ENCODE measurements around the gene GSN.

The GSN gene

DNA sequence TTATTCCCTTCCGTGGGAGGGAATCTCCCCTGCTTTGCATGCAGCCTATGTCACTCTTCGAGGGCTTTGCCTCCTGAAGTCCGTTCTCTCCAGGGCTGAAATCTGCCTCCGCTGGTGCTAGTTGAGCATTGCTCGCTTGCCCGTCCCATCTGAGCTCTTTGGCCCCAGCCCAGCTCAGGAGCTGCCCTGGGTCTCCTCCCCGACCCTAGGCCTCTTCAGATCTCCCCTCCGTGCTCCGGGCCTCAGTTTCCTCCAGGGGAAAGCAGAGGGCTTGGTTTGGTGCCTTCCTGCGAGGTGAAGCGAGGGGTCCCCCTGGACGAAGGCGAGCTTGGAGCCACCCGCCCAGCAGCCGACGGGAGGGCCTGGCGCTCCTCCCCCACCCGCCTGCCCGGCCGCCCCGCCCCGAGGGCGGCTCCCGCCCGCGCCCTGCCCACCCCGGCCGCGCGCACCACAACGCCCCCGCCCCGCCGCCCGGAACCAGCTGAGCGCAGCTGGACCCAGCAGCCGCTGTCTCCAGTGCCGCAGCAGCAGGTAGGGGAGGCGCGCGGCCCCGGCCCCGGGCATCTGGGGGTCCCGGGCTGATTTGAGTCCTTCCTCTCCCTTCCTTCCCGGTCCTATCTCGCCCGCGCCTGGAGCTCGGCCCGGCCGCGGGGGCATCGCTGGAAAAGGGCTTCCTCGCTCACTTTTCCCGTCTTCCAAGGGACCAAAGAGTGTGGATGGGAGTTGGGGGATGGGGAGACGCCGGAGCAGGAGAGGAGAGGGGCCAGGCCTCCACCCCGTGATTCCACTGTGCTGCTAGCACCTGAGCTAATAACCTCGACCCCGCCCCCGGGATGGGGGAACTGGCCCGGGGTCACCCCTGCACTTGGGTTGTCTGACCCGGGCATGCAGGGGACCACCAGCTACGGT lies at the start of gene GSN:
GSN (plus strand) TSS at position 474 of the 909 bp plus-strand sequence. CDS start 33,810 bp downstream, outside the sequence.
- DNase-seq (ENCODE audit: low read depth): peak; percentile 9

DNA sequence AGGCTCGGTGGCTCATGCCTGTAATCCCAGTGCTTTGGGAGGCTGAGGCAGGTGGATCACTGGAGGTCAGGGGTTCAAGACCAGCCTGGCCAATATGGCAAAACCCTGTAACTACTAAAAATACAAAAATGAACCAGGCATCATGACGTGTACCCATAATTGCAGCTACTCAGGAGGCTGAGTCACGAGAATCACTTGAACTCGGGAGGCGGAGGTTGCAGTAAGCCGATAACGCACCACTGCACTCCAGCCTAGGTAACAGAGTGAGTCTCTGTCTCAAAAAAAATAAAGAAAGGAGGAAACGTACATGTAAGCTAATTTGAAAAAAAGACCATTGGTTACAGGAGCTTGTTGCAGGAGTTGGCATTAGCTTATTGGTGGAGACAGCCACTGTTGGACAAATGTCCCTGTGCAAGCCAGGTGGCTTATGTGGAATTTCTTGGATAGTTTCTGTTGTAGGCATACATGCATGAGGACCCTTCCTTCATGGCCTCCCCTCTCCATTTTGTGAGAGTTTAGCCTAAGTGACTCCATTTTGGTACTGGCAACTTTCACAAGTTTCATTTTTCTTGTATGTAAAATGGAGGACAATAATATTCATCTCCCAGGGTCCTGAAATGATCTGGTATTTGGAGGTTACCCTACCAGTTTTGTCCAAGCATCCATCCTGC lies 49.5 kb upstream of the GSN start:
- no peak for DNase-seq (ENCODE audit: low read depth)

DNA sequence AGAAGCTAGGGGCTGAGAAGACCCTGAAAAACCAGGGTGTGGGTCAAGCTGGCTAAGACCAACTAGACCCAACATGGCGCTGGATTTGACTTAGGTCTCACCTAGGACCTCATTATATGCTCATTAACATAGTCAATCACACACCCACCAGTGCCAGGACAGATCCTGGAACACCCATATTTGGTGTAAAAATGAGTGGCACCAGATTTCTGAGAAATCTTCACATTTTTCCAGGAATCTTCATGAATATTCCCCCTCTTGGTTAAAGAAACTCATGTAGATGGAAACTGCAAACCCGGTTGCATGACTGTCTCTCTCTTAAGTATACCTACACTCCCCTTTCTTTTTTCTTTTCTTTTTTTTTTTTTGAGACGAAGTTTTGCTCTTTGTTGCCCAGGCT lies 48.4 kb upstream of the GSN start:
- DNase-seq (ENCODE audit: low read depth): no peak

DNA sequence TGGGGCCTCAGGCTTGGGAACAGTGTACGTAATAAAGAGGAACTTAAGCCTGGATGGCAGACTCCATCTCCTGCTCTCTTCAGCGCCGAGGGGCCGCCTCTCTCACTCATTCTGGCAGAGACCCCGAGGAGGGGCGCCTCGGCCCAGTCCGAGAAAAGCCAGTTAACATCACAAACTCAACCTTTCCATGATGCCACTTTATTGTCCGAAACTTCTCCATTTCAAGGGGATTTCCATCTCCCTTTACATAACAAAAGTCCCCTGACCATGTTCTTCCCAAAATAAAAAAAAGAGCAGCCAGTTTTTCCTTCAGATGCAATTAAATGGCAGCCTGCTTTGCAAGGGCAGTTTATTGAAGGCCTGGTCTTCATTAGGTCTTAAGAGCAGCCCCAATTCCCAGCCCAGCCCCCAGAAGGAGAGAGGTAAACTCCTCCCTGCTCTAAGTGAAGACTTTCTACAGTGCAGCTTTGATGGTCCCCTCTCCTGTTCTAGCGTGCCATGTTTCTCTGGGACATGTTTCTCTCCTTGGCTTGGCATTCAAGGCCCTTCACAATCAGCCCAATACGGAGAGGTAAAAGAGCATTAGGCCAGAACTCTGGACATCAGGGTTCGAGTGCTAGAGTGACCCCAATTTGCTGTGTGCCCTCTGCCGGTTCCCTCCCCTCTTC lies 46.8 kb upstream of the GSN start:
- no peak for DNase-seq (ENCODE audit: low read depth)

DNA sequence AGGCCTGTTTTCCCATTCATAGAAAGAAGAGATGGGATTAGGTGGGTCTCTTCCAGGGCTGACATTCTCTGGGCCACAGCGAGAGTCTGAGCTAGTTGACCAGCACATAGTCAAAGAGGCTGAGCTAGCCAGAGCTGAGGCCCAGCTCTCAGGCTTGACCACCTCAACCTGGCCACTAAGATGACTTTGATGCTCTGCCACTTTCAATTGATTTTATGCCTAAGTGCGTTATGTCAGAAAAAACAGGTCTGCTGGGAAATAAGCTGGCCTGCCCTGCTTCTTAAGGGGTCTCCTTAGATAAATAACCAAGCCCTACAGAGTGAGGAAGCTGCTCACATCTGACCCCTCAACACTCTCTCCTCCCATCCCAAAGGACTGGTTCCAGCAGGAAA lies 46.3 kb upstream of the GSN start:
- DNase-seq (ENCODE audit: low read depth): no peak

DNA sequence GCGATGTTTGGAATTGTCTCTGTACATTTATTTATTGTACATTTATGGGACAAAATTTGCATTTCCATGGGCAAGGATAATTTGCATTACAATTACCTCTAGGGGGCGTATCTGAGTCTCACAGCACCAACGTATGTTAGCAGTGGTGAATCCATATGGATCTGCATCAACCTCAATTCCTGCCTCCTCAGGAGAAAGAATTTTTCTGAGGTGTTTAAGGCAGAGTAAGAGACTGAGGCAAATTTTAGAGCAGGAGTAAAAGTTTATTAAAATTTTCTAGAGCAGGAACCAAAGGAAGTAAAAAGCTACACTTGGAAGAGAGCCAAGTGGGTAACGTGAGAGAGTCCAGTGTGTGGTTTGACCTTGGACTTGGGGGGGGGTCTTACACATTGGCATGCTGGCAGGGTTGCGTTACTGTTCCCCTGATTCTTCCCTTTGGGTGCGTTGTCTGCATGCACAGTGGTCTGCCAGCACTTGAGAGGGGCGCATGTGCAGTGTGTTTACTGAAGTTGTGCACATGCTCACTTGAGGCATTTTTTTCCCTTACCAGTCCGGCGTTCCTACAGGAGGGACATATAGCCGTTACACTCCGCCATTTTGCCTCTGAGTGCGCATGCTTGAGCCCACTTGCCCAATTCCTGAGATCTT lies 45.3 kb upstream of the GSN start:
- DNase-seq (ENCODE audit: low read depth): no peak

DNA sequence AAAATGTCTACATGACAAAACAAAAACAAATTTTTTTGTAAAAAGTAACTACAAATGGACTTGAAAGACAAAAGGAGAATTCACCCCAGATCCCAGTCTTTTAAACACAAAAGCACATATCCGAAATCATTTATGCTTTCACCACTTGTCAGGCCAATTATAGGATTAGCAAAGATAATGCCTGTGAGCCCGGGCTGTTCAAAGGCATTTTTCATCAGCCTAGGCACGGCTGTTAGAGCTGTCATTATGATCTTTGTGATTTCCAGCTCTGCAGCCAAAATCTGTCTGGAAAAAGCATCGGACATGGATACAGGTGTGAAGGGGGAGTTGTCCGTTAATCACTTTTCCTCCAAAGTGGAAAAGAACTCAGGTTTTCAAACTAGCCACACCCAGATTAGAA lies 42.7 kb upstream of the GSN start:
- DNase-seq (ENCODE audit: low read depth): no peak

DNA sequence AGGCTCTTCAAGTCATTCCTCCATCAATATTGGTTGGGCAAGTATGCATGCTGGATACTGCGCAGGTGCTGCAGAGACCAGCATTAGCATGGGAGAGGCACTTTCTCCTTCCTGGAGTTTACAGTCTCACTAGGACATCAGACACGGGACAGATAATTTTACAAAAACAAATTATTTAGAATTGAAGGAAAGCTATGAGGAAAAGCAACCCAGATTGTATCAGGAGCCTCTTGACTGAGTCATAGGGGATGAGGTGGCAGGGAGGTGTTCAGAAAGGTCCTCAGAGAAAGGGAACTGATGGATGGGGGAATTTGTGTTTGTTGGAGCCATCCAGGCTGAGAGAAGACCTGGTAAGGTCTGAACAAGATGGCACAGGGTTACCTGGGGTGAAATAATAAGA lies 41.8 kb upstream of the GSN start:
- no peak for DNase-seq (ENCODE audit: low read depth)

DNA sequence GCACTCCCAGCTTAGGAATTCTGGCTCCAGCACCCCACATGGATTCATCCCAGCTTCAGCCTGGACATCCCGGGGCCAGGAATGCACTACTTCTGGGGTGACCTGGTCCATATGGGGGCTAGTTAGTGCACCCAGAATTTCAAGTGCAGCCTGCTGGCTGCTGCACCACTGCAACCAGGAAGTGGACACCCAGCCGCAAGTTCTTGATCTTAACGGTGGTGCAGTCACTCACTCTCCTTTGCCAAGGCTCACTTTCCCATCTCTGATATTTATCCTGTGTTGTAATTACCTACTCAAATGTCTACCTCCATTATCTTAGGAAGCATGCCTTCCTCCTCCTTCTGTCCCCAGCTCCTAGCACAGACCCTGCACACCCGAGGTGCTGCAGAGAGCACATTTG lies 40.1 kb upstream of the GSN start:
- no peak for DNase-seq (ENCODE audit: low read depth)

DNA sequence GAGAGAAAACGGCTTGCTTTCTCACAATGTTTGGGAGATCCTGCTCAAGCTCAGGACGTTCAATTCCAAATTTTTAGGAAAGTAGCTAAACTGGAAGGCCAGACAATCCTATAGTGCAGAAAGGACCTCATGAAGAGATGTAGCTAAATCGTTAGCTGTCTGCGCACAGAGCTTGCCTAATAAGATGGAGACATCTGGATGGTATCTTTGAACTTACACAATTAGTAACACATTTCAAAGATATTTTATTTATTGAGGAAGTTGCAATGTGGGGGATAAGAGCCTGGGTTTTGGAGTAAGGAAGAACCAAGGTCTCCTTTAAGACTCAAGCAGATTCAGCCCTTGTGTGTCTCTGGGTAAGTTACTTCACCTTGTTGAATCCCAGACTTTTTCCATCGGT lies 37.7 kb upstream of the GSN start:
- DNase-seq (ENCODE audit: low read depth): no peak

DNA sequence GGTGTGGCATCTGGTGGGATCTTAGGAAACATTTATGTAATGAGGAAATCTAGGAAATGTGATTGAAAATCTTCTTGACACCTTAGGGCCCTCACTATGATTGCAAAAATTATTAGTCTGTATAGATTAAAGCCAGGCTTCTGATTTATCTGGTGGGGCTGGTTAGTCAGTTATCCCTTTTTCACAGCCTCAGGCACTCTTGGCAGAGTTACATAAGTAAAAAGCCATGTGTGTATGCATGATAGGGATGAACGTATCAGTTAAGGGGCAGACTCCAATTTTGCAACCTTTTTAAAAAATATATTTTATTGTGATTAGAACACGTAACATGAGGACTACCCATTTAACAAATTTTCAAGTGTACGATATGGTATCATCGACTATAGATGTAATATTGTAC lies 35.7 kb upstream of the GSN start:
- DNase-seq (ENCODE audit: low read depth): no peak

DNA sequence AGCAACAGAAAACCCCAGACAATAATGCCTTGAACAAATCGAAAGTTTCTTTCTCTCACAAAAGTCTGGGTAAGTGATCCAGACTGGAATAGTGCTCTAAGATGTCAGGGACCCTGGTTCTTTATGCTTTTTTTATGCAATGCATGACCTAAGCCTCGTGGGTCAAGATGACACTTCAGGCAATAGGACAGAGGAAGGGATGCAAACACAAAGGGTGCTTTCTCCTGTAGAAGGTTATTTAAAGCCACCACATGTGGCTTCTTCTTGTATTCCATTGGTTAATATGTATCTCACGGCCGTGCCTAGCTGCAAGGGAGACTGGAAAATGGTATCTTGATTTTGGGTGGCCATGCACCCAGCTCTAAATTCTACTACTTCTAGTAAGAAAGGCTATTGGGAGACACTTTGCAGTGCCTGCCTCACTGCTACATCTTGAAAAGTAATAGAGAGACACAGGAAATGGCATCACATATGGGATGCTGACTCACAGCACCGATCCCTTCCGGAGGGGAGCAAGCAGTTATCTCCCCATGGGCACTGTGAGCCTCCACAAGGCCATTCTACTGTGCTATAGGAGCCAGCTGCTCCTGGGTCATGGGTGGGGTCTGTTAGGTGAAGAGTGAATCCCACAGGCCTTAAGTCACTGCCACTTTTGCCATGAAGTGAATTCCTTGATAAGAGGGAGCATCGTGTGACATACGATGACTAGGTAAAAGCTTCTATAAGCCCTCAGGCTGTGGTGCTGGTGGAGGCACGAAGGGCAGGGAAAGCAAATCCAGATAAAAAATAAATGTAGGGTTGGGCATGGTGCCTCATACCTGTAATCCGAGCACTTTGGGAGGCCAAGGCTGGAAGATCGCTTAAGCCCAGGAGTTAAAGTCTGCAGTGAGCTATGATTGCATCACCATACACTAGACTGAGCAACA lies 33.8 kb upstream of the GSN start:
- DNase-seq (ENCODE audit: low read depth): no peak

DNA sequence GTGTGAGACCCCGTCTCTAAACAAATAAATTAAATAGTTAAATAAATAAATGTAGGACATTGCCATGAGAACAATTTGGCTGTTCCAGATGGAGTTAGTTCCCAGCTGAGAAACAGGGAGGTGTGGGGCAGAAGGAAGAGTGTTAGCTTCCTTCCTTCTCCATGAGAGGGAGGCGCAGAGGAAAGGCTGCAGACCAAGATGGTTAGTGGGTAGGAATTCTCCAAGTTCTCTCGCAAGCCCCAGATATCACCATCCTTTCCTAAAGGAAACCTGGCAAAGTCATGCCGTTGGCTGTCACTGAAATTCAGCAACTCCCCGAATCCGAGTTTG lies 33.2 kb upstream of the GSN start:
- DNase-seq (ENCODE audit: low read depth): no peak

DNA sequence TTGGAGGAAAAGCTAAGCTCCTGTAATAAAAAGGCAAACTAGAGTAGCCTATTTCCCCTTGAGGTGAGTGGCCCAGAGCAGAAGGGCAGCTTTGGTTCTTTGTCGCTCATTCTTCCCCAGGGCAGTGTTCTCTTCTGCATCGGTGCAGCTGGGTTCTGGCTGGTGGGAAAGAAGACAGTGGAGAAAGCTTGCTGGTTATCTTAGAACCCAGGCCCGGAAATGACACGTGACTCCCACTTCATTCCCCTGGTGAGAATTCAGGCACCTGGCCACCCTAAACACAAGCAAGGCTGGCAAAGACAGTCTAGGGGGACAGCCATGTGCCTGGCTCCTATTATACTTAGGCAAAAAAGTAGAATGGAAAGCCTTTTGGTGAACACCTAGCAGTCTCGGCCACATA lies 32.5 kb upstream of the GSN start:
- no peak for DNase-seq (ENCODE audit: low read depth)

DNA sequence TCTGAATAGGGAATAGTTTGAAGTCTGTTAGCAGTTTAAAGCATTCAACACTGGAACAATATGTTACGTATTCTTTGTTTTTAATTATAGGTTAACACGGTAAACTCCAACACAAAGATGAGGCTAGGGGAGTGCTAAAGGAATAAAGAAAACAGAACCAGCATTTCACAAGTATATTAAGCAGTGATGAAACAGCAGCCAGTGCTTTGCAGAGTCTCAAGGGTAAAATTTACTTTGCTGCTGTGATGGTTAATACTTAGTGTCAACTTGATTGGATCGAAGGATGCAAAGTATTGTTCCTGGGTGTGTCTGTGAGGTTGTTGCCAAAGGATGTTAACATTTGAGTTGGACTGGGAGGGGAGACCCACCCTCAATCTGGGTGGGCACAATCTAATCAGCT lies 30.0 kb upstream of the GSN start:
- DNase-seq (ENCODE audit: low read depth): no peak

DNA sequence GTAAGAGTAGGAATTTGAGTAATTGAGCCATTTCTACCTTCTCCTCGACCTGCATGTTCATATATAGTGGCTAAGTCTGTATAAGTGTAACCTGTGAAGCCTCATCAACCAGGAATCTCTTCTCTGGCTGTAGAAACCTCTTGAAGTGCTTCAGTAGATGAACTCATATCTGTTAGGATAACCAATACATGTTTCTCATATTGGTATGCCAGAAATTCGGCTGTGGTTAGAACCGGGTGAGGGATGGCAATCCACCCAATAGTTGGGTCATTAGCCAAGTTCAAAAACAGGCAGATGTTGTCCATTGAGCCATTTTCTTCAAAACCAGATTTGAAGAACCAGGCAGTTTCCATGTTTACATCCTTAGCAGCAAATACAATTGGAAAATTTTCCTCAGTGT lies 28.9 kb upstream of the GSN start:
- no peak for DNase-seq (ENCODE audit: low read depth)

DNA sequence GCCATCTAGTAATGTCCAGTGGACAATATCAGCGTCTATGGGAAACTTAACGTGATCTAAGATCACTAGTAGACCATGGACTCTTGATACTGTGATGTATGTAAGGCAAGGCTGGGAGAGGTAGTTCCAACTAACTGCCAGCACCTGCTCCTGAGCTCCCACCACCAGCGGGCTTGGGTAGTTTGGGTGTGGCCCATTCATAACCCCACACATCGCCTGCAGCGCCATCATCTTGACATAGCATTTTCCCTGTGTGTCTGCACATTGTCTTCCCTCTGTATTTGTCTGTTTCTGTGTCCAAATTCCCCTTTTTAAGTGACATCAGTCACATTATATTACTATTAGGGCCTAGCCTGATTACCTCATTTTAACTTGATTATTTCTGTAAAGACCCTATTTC lies 28.1 kb upstream of the GSN start:
- no peak for DNase-seq (ENCODE audit: low read depth)

DNA sequence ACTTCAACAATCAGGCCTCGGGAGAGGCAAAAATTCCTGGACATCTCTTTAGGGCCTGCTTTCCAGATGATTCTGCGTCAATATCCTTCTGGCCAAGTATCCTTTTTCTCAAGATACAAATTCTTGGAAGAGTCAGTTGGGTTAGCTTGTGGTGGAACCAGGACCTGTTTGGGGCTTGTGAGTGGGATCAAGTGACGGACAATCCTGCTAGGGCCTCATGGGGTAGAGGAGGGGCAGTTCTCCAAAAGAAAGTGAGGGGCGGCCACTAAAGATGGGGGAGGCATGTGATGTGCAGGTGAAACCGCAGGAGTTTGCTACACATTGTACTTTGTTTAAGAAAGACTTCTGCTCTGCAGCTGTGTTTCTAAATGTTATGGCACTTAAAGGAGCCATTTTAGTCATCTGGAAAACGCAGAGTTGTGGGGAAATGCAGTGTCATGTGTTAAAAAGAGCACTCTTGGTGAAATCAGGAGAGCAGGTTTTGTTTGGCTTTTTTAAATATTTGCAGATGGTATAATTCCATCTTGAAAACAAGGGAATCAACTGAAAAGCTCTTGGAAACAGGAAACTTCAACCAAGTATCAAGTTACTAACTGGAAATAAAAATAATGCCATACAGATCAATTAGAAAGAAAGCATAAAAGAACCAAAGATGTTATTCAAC lies 27.4 kb upstream of the GSN start:
- DNase-seq (ENCODE audit: low read depth): no peak

DNA sequence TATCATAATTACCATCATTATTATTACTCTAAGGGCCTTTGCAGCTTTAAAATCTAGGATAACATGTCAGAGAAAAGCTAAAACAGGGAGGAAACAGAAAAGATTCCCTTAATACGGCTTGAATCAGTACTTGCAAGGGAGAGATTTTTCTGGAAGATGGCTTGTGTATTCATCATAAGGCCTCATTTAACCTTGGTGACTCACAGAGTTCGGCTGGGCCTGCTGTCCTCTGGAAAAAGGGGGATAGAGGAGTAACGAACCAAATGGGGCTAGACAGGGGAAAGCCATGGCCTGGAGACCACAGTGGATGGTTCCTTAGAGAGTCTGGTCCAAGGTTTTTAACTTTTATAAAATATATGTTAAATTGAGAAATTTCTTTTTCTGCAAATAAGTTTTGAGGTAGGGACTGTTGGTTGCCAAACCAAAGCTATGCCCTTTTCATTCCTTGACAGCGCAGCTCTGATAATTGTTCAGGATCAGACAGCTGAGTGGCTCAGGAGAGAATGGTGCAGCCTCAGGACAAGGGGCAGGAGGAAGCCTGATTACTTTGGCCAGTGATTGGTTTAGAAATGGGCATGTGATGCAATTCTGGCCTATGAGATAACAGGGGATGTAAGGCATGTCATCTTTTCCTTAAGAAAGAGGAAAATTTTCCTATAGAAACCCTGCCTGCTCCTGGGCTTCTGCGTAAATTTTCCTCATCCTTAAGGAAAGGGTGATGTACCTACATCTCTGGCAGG lies 25.6 kb upstream of the GSN start:
- DNase-seq (ENCODE audit: low read depth): no peak

DNA sequence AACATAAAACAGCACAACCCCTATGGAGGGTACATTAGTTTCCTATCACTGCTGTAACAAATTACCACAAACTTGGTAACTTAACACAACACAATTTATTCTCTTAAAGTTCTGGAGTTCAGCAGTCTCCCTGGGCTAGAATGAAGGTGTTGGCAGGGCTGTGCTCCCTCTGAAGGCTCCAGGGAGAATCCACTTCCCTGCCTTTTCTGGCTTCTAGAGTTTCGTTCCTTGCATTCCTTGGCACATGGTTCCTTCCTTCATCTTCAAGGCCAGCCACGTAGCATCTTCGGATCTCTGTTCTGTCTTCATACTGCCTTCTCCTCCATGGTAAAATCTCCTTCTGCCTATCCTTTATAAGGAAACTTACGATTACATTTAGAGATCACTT lies 25.0 kb upstream of the GSN start:
- no peak for DNase-seq (ENCODE audit: low read depth)

Data from stimulated activated CD8-positive, alpha-beta memory T cell treated with anti-CD3 and anti-CD28 coated beads, Interleukin-15, amount 100 ng/mL, for 24 hours (primary cell).